Activated T-helper 1 cell treated with anti-CD3 and anti-CD28 coated beads, Interleukin-2, amount 50 U/mL, for 16 hours (primary cell): Measurements from ENCODE around the gene SERPINA1.
"Not testable (repeated sequence)": the region's sequence is repeated elsewhere in the genome, so short reads cannot be mapped to it uniquely, and the experiment has no call there.

ENCODE experiments used
- DNase-seq, 2 donors: peaks; one replicate each; pipeline ENCODE4 v3.0.0-alpha.2; 2020; ENCODE audit warnings: low read depth in 1 of 2, low spot score in 1 of 2

Gene SERPINA1

GRCh38 chr14:94388384-94389103 is at the start of gene SERPINA1:
SERPINA1 (minus strand) TSS chr14:94388602; CDS start chr14:94383237, 5,365 bp downstream.
- no peak for DNase-seq

- no peak for DNase-seq
Observed at GRCh38 chr14:94428610-94429009, 40.2 kb upstream of the SERPINA1 start.

DNA sequence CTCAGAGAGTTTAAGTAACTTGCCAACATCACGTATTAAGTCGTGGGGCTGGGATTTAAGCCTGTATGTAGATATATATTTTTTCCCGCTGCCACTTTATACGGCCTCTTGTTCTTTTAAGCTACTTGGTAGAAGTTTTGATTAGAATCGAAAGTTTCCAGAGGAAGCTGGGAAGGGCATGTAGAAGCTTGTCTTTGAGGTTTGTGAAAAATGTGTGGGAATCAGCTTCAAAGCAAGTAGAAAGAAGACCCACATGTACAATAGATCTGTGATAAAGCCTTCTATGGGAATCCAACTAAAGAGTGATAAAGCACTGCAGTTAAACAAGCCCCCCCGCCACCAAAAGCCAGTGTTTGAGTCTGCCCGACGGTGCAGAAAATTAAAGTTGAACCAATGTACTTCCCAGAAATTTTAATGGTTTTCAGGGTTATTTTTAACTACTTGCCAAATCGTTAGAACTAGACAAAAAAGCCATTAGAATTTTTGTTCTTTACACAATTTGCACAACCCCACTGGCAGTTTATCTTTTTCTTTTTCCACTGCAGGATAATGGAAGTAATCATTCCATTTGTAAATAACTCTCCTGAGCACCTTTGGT is 38.7 kb upstream of the SERPINA1 start:
- no peak for DNase-seq

DNA sequence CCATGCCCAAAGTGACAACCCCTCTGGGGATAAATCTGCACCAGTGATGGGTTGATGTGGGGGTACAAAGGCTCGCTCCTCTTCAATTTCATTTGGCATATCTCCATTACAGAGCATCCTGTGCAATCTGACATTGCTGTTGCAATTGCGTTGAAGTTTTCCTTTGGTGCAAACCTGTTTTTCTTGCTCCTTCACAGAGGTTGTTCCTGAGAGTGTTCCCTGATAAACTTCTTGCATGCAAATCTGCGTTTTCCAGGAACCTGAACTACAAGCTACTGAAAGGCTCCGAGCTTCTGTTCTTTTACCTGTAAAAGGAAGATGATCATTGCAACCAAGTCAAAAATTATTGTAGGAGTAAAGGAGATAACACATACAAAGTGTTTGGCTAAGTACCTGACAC is 38.1 kb upstream of the SERPINA1 start:
- no peak for DNase-seq

DNA sequence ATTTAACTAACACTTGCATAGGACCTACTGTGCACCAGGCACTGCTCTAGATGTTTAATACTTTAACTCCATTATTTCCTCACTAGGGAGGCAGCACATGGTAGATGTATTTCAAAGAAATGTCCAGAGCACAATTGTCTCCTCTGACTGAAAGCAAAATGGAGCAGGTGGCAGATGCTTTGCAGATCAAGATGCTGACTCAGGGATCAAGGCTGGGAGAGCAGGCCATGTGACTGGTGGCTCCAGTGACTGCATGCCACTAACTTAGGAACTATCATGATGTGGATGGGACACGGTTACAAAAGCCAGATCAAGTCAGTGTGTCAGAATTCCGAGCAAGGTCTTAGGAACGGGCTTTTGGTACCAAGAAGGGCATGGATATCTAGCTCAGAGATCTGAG is 36.0 kb upstream of the SERPINA1 start:
- DNase-seq, result no peak

GRCh38 chr14:94423453-94424056 is 35.2 kb upstream of the SERPINA1 start:
- no peak for DNase-seq

- no peak for DNase-seq
Observed at GRCh38 chr14:94421316-94421715, 32.9 kb upstream of the SERPINA1 start.

DNA sequence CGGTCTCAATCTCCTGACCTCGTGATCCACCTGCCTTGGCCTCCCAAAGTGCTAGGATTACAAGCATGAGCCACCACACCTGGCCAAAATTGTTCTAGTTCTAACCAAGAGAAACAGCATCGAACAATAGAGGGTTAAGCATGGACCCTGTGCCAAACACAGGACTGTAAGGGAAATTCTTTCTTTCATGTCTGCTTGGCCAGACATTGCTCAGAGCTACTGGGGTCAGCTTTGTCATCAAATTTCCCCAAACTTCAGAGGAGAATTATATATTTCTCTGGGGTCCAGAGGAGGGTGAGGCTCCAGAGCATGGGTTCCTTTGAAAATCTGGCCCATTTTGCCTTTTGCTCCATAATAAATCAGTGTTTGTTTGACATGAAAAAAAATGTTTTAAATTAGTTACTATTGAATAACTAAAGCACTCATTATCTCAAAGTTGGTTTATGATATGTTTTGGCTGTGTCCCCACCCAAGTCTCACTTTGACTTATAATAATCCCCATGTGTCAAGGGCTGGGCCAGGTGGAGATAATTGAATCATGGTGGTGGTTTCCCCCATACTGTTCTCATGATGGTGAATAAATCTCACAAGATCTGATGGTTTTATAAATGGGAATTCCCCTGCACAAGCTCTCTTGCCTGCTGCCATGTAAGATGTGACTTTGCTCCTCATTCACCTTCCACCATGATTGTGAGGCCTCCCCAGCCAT is 29.2 kb upstream of the SERPINA1 start:
- DNase-seq, result not testable (repeated sequence)

GRCh38 chr14:94412671-94413638 is 24.6 kb upstream of the SERPINA1 start:
- DNase-seq, result no peak

- DNase-seq, result no peak
Observed at GRCh38 chr14:94411638-94412037, 23.2 kb upstream of the SERPINA1 start.

DNA sequence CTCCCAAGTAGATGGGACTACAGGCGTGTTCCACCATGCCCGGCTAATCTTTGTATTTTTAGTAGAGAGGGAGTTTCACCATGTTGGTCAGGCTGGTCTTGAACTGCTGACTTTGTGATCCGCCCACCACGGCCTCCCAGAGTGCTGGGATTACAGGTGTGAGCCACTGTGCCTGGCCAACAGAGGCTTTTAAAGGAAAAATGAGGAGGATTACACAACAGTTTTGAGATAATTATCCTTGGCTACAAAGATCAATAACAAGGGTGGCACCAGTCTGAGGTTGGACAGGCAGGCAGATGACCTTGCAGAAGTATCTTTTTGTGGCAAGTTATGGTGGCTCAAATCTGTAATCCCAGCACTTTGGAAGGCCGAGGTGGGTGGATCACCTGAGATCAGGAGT is 21.0 kb upstream of the SERPINA1 start:
- not testable (repeated sequence) for DNase-seq

GRCh38 chr14:94408546-94409095 is 20.2 kb upstream of the SERPINA1 start:
- no peak for DNase-seq

DNA sequence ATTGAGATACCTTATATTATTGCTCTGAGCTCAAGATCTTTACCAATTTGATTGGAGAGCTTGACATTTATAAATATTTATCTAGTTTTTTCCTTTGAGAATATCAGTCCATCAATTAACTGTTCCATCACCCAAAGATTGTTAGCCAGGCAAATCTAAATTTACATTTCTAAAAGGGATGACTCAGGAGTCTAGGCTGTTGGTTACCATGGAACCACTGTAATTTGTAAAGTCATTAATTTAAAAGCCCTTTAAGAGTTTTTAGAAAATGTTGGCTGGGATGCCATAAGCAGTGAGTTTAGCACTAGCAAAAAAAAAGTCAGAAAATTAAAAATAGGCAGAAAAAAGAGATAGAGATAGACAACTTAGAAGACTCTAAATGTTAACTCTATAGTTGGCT is 19.5 kb upstream of the SERPINA1 start:
- no peak for DNase-seq

DNA sequence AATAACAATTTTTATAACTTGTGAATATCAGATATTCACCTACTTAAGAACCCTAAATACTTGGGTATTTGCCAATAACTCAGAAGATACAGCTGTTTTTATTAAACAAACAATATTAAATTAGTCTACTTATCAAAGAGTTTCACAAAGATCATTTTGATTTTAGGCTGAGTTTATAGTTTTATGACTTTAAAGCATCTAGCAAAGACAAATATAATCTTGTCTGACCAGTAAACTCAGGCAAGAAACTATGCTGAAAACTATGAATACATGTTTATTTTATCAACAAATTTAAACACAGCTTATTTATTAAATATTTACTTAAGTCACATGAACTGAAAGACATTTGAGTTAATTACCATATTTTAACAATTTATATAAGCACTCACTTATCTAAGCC is 18.5 kb upstream of the SERPINA1 start:
- no peak for DNase-seq

DNA sequence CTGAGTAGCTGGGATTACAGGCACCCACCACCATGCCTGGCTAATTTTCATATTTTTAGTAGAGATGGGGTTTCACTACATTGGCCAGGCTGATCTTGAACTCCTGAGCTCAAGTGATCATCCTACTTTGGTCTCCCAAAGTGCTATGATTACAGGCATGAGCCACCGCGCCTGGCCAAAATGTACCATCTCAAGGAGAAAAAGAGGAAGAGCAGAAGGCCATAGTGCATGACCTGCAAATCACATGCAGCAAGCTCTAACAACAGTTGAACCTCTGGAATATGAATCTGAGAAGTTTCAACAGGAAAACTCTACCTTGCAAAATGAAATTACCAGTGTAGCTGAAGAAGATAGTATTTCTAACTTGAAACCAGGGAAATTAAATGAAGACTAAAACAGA is 17.1 kb upstream of the SERPINA1 start:
- no peak for DNase-seq

DNA sequence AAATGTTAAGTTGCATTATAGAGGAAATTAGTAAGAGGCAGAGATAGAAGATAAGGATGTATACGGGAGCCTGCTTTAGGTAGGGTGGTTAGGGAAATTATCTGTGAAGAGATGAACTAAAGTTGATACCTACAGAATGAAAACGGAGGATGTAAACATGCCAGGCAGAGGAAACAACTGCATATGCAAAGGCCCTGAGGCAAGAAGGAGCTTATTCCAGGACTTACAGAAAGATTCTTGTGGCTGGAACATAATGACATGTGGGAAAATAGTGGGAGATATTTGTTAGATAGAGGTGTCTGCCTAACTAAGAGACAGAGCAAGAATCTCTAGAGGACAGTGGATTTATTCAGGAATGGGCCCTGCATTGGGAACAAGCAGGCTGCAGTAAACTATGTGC is 16.2 kb upstream of the SERPINA1 start:
- DNase-seq, result no peak

DNA sequence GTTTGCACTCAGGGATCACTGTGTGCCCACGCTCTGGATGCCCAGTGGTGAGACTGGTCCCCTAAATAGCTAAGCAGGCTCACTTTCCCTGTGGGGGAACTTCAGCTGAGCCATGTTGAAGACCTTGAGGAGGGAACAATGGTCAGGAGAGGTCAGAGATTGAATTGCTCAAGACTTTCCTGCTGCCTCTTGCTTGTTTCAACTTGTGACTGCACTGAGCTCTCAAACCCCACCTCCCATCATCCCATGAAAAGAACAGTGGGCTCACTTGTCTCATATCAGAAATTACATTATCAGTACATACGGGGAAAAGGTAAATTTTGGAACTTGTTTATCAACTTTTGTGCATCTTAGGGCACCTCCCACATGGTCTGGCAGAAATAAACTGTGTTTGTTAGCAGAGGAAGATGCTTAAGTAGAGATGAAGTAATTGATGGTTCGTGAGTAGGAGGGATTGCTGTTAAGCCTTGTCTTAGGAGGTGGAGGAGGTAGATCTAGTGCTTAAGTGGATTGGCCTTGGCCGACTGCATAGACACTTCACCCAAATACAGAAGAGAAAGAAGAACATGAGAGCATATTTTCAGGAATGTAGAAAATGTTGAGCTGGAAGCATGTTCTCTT is 15.0 kb upstream of the SERPINA1 start:
- no peak for DNase-seq

DNA sequence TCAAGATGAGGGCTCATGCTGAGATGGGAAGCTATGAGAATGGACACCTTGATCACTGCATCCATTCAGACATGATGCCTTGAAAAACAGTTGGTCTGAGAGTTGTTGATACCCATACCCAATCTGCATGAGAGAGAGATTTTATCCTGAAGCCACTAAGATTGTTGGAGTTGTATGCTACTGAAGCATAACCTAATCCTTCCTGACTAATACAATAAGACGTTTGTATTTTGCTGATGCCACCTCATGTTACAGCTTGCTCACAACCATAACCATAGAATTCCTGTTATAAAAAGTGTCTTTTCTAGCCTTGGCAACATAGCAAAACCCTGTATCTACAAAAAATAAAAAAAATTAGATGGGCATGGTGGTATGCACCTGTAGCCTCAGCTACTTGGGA is 12.7 kb upstream of the SERPINA1 start:
- DNase-seq, result no peak

DNA sequence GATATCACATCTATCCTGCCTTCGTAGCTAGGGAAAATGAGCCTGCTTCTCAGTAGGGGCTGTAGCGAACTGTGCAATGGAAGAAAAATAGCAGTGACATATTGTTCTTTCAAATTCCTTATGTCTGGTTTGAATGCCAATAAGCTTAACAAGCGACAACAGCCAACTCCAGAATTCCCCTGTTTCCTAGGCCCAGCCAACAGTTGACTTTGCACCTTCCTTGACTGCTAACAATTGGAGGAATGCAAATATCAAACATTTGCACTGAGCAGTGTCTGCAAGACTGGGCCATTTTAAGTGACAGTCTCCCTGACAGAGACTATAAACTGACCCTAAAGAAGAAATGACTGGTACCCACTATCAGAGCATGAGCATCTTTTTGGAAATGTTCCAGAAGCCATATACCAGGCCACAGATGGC is 12.0 kb upstream of the SERPINA1 start:
- no peak for DNase-seq

GRCh38 chr14:94398536-94398935 is 10.1 kb upstream of the SERPINA1 start:
- no peak for DNase-seq
